A549 treated with AZD9567 at 1 μM for 4 hours (cell line): ENCODE measurements around the gene PRPSAP1. TPM values are rescaled to one million over a fixed set of nuclear protein-coding genes. Genes with fewer than 3 reads are reported as not detected.

Experiments
- total RNA-seq: library from RNA; stranded (reverse); fragments of 200-300 nt; extraction: Qiagen RNA extraction; gene quantifications from 5 replicates; pipeline ENCODE4 v1.2.3, GENCODE V29; 2022; ENCODE audit not compliant: insufficient read depth

PRPSAP1 gene, protein sequence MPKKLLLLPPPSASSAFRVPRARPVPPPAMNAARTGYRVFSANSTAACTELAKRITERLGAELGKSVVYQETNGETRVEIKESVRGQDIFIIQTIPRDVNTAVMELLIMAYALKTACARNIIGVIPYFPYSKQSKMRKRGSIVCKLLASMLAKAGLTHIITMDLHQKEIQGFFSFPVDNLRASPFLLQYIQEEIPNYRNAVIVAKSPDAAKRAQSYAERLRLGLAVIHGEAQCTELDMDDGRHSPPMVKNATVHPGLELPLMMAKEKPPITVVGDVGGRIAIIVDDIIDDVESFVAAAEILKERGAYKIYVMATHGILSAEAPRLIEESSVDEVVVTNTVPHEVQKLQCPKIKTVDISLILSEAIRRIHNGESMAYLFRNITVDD
- 54.4 to 85.5 TPM (median 63.9 TPM) in 5 replicates for total RNA-seq

DNA sequence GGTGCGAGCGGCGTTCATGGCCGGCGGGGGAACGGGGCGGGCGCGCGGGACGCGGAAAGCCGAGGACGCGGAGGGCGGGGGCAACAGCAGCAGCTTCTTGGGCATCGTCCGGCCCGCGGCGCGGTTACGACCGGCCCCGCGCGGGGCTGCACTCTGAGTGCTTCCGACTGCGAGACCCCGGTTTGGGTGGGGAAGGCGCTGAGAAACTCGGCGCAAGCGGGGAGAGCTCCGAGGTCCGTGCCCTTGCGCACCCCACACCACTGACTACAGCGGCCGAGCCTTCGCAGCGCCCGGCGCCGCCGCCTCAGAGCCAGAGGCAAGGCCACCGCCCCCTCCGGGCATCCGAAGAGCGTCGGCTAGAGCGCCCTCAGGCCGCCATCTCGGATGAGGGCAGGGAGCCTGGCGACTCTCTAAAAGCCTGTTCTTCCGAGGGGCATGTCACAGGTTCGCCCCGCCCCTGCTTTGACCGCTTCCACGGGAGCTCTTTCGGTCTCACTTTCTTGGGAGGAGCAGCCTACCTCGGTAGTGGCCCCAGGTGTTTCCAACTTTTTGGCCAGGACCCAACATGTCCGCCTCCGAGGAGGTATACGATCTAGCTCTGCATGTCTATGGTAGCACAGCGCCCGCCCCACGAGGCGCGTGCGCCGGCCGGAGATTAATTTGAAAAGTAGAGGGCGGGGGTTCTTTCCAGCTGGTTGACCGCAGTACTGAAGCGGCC is at the start of gene PRPSAP1:
TSS of gene PRPSAP1 (minus strand) at position 318 of the 718 bp plus-strand sequence. CDS start at position 105, 213 bp downstream.

DNA sequence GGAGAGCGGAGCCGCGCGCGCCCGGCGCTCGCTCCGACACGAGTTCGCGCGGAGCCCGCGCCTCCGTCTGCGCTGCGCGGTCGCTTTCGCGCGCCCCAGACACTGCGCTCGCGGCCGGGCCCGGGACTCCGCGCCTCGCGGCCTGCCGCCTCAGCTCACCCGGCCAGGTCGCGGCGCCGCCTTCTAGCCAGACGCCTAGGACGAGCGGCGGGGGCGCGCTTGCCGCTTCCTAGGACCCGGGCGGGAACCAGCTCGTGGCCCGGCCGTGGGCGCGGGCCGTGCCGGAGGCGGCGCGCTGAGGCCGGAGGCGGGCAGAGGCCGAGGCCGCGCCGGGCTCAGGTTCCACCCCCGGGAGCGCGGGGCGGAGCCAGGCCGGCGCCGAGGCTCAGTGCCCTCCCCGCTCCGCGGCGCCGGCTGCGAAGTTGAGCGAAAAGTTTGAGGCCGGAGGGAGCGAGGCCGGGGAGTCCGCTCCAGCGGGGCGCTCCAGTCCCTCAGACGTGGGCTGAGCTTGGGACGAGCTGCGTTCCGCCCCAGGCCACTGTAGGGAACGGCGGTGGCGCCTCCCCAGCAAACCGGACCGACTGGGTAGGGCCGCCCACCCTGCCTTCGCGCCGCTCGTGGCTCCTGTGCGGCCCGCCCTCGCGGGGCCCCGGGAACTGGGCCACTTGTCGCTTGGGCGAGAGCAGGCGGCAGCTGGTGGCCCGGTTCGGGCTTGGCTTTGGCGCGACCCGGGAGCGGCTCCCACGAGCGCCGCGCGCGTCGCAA is 30.7 kb upstream of the PRPSAP1 start, which contains the start of gene SPHK1:
TSS of gene SPHK1 (plus strand) at position 388 of the 765 bp plus-strand sequence. CDS start 1,036 bp downstream, outside the sequence.

DNA sequence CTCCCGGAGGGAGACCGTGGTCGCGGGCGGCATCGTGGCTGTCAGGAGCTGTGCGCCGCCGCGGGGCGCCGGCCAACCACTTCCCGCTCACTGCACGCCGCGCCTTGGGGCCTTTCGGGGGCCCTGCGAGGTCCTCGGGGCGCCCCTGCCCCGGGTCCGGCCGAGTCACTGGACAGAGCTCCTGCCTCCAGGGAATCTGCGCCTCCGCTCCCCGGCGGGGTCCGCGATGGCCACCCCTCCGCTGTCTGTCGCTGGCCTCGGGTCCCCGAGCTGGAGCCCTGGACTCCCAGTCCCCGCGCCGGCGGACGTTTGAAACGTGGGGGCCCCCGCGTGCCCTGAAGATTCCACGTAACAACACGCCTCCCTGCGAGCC is 45.8 kb downstream of the PRPSAP1 start, which contains the start of gene QRICH2:
TSS of gene QRICH2 (minus strand) at position 311 of the 373 bp plus-strand sequence. CDS start at position 33, 278 bp downstream.

DNA sequence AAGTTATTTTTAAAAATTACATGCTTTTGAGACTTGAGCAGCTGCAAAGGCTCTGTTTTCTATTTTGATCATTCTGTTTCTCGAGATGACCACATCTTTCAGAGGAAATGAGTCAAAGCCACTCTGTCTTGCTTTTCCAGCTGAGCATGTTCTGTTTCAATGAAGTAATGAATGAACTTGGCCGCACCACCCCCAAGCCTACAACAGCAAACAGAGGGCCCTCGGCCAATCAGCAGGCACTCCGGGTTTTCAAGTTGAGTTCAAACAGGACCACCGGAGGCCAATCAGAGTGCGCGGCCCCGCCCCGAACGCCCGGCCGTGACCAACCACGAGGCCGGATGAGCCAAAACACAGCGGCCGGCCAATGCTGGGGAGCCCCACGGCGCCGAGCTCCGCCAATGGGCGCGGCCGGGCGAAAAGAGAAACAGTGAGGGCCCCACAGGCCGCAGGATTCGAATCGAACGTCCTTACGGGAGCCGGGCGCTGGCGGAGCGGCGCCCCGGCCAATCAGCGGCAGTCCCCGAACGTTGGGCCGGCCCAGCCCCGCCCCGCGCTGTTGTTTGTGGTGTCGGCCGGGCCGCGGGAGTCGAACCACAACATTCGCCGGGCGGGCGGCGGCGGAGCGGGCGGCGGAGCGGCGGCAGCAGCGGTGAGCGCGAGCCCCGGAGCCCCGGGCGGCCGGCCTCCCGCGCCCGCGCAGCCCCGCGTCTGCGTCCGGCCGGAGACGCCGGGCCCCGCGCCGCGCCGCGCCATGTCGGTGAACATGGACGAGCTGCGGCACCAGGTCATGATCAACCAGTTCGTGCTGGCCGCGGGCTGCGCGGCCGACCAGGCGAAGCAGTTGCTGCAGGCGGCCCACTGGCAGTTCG is 88.7 kb downstream of the PRPSAP1 start, which contains the start of gene UBALD2:
TSS of gene UBALD2 (plus strand) at position 594 of the 869 bp plus-strand sequence. CDS start at position 752, 158 bp downstream.

Other genes with a start within 250 kb of the PRPSAP1 start
- gene FOXJ1, start 212.7 kb downstream of the PRPSAP1 start, total RNA-seq = 0.47 to 0.64 TPM (median 0.59 TPM) in 4 of 5 replicates, not detected in the other
- gene RNF157, start 113.4 kb downstream of the PRPSAP1 start, total RNA-seq = 6.9 to 10.0 TPM (median 8.0 TPM) in 5 replicates
- 30.3 to 120 TPM (median 109 TPM) in 5 replicates for gene UBALD2, start 88.6 kb downstream of the PRPSAP1 start, total RNA-seq
- gene QRICH2, start 45.6 kb downstream of the PRPSAP1 start, total RNA-seq = 0.35 to 1.8 TPM (median 0.97 TPM) in 5 replicates
- 26.4 to 48.0 TPM (median 41.0 TPM) in 5 replicates for gene SPHK1, start 30.7 kb upstream of the PRPSAP1 start, total RNA-seq
- 25.7 to 33.1 TPM (median 32.3 TPM) in 5 replicates for gene UBE2O, start 99.2 kb upstream of the PRPSAP1 start, total RNA-seq
- gene AANAT, start 113.7 kb upstream of the PRPSAP1 start, total RNA-seq = 0.17 to 0.78 TPM (median 0.37 TPM) in 4 of 5 replicates, not detected in the other
- 52.5 to 68.3 TPM (median 63.8 TPM) in 5 replicates for gene RHBDF2, start 147.5 kb upstream of the PRPSAP1 start, total RNA-seq
- 0.76 to 1.6 TPM (median 0.98 TPM) in 4 of 5 replicates, not detected in the other for gene CYGB, start 183.8 kb upstream of the PRPSAP1 start, total RNA-seq
- gene PRCD, start 186.1 kb upstream of the PRPSAP1 start, total RNA-seq = not detected in 5 replicates
- 0.32 to 0.53 TPM (median 0.45 TPM) in 4 of 5 replicates, not detected in the other for gene ST6GALNAC2, start 231.9 kb upstream of the PRPSAP1 start, total RNA-seq